ENCODE results near the gene SPOCK1.

DNA sequence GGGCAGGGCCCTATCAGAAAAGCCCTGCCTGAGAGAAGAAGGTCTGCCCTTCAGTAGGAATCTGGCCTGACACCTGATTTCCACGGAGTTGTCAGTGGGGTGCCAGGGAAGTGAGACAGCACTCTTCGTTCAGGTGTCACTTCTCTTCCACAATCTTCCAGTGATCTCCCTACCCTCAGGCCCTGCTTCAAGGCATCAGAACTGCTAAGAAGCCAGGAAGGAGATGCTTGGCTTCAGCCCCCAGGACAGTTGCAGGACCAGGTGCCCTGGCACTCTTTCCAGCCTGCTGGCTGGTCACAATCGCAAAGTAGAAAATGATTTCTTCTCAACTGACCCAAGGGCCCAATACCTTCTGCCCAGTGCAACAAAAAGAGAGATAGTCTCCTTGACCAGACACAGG is 50.3 kb downstream of the SPOCK1 start:
- TF ChIP-seq, protein P1, sequence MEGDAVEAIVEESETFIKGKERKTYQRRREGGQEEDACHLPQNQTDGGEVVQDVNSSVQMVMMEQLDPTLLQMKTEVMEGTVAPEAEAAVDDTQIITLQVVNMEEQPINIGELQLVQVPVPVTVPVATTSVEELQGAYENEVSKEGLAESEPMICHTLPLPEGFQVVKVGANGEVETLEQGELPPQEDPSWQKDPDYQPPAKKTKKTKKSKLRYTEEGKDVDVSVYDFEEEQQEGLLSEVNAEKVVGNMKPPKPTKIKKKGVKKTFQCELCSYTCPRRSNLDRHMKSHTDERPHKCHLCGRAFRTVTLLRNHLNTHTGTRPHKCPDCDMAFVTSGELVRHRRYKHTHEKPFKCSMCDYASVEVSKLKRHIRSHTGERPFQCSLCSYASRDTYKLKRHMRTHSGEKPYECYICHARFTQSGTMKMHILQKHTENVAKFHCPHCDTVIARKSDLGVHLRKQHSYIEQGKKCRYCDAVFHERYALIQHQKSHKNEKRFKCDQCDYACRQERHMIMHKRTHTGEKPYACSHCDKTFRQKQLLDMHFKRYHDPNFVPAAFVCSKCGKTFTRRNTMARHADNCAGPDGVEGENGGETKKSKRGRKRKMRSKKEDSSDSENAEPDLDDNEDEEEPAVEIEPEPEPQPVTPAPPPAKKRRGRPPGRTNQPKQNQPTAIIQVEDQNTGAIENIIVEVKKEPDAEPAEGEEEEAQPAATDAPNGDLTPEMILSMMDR (IDR thresholded peaks at IDR 0.05; ENCODE audit: insufficient read depth, low read length): no peak
- TF ChIP-seq, protein P2, sequence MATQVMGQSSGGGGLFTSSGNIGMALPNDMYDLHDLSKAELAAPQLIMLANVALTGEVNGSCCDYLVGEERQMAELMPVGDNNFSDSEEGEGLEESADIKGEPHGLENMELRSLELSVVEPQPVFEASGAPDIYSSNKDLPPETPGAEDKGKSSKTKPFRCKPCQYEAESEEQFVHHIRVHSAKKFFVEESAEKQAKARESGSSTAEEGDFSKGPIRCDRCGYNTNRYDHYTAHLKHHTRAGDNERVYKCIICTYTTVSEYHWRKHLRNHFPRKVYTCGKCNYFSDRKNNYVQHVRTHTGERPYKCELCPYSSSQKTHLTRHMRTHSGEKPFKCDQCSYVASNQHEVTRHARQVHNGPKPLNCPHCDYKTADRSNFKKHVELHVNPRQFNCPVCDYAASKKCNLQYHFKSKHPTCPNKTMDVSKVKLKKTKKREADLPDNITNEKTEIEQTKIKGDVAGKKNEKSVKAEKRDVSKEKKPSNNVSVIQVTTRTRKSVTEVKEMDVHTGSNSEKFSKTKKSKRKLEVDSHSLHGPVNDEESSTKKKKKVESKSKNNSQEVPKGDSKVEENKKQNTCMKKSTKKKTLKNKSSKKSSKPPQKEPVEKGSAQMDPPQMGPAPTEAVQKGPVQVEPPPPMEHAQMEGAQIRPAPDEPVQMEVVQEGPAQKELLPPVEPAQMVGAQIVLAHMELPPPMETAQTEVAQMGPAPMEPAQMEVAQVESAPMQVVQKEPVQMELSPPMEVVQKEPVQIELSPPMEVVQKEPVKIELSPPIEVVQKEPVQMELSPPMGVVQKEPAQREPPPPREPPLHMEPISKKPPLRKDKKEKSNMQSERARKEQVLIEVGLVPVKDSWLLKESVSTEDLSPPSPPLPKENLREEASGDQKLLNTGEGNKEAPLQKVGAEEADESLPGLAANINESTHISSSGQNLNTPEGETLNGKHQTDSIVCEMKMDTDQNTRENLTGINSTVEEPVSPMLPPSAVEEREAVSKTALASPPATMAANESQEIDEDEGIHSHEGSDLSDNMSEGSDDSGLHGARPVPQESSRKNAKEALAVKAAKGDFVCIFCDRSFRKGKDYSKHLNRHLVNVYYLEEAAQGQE (IDR thresholded peaks at IDR 0.05; ENCODE audit: insufficient replicate concordance, low read depth): no peak
- TF ChIP-seq POLR2AphosphoS5 (IDR thresholded peaks at IDR 0.05; ENCODE audit: low read depth): no peak
- no peak for TF ChIP-seq GABPA (IDR thresholded peaks at IDR 0.05; ENCODE audit: low read depth)
- TF ChIP-seq SPI1 (IDR thresholded peaks at IDR 0.05; ENCODE audit: borderline replicate concordance, low read depth): no peak

Data from HL-60 (cell line).